GM23338 (cell line): Measurements from ENCODE around the gene SRR. TPM values are rescaled to one million over a fixed set of nuclear protein-coding genes. Genes with fewer than 3 reads are reported as not detected.

Source experiments
- ATAC-seq: fragments of 200-7000 bp; cut with Tn5 transposase; 3 replicates; pipeline ENCODE4 v1.9.1; 2020
- DNase-seq: peaks from one replicate; pipeline ENCODE4 v3.0.0-alpha.2; 2015; ENCODE audit warnings: low spot score
- H2AFZ ChIP-seq: fragments of 200-600 bp; sonication (generic); 2 replicates; pipeline ENCODE4 v1.8.0; 2016; ENCODE audit warnings: antibody characterized with exemption, mild to moderate bottlenecking, moderate library complexity
- H3F3A ChIP-seq: fragments of 200-600 bp; sonication (generic); replicated peaks from 2 replicates; pipeline ENCODE4 v1.8.0; 2017; ENCODE audit warnings: antibody characterized with exemption, mixed run types, low read depth
- H3K27ac ChIP-seq: fragments of 200-600 bp; sonication (generic); 2 replicates; pipeline ENCODE4 v1.6.1; 2016; ENCODE audit warnings: low read depth
- H3K27me3 ChIP-seq: fragments of 200-600 bp; sonication (generic); 2 replicates; pipeline ENCODE4 v1.8.0; 2016; ENCODE audit warnings: mild to moderate bottlenecking, mixed run types, moderate library complexity; ENCODE audit not compliant: insufficient read depth
- H3K36me3 ChIP-seq: fragments of 200-600 bp; sonication (generic); 2 replicates; pipeline ENCODE4 v1.8.0; 2016; ENCODE audit warnings: mild to moderate bottlenecking; ENCODE audit not compliant: insufficient read depth
- H3K4me1 ChIP-seq: fragments of 200-600 bp; sonication (generic); 2 replicates; pipeline ENCODE4 v1.8.0; 2016; ENCODE audit warnings: mild to moderate bottlenecking, moderate library complexity; ENCODE audit not compliant: insufficient read depth
- H3K4me2 ChIP-seq: fragments of 200-600 bp; sonication (generic); 2 replicates; pipeline ENCODE4 v1.7.1; 2017; ENCODE audit warnings: mixed run types
- H3K4me3 ChIP-seq: fragments of 200-600 bp; sonication (generic); 2 replicates; pipeline ENCODE4 v1.6.1; 2016; ENCODE audit warnings: mixed run types
- H3K79me2 ChIP-seq: fragments of 200-600 bp; sonication (generic); replicated peaks from 2 replicates; pipeline ENCODE4 v1.8.0; 2017; ENCODE audit warnings: mild to moderate bottlenecking; ENCODE audit not compliant: insufficient read depth
- H3K9me2 ChIP-seq: fragments of 200-600 bp; sonication (generic); 2 replicates; pipeline ENCODE4 v1.8.0; 2017; ENCODE audit not compliant: insufficient read depth
- H4K20me1 ChIP-seq: fragments of 200-600 bp; sonication (generic); replicated peaks from 2 replicates; pipeline ENCODE4 v1.8.0; 2017; ENCODE audit warnings: mild to moderate bottlenecking; ENCODE audit not compliant: insufficient read depth
- H3K27ac Mint-ChIP-seq: 2 replicates; pipeline ENCODE4 v1.8.0; 2020; ENCODE audit warnings: inconsistent platforms, mild to moderate bottlenecking, moderate library complexity, mixed read lengths
- H3K27me3 Mint-ChIP-seq: 3 replicates; pipeline ENCODE4 v1.8.0; 2022; ENCODE audit warnings: low read depth, mild to moderate bottlenecking, moderate library complexity, mixed read lengths, inconsistent platforms; ENCODE audit not compliant: insufficient read depth, poor library complexity
- H3K36me3 Mint-ChIP-seq: 3 replicates; pipeline ENCODE4 v1.8.0; 2021; ENCODE audit warnings: low read depth, mild to moderate bottlenecking, inconsistent platforms, moderate library complexity, mixed read lengths
- H3K4me1 Mint-ChIP-seq: 3 replicates; pipeline ENCODE4 v1.8.0; 2020; ENCODE audit warnings: mild to moderate bottlenecking, inconsistent platforms, mixed read lengths
- H3K4me3 Mint-ChIP-seq: 3 replicates; pipeline ENCODE4 v1.8.0; 2021; ENCODE audit warnings: moderate library complexity, mild to moderate bottlenecking, inconsistent platforms, mixed read lengths
- H3K9me3 Mint-ChIP-seq: 3 replicates; pipeline ENCODE4 v1.8.0; 2020; ENCODE audit warnings: moderate library complexity, mild to moderate bottlenecking, inconsistent platforms, mixed read lengths
- CTCF ChIP-seq, 2 experiments: fragments of 200-600 bp in 1 of 2; sonication (generic) in 1 of 2; conservative IDR thresholded peaks; 2 replicates each; pipeline versions ENCODE4 v1.5.1 to v1.6.1; 2016 to 2017; ENCODE audit warnings: antibody characterized with exemption in 2 of 2, low read depth in 2 of 2, mild to moderate bottlenecking in 2 of 2, moderate library complexity in 1 of 2
- JUNB ChIP-seq: IDR thresholded peaks from one replicate; pipeline ENCODE4 v1.6.1; 2016; ENCODE audit warnings: antibody characterized with exemption; ENCODE audit not compliant: unreplicated experiment
- NANOG ChIP-seq: IDR thresholded peaks from 2 replicates; pipeline ENCODE4 v1.6.1; 2016; ENCODE audit warnings: antibody characterized with exemption, borderline replicate concordance
- POLR2AphosphoS5 ChIP-seq: IDR thresholded peaks from 2 replicates; pipeline ENCODE4 v1.6.1; 2016; ENCODE audit warnings: antibody characterized with exemption, low read depth
- REST ChIP-seq: IDR thresholded peaks from one replicate; pipeline ENCODE4 v1.6.1; 2018; ENCODE audit warnings: antibody characterized with exemption; ENCODE audit not compliant: unreplicated experiment
- STAT1 ChIP-seq: IDR thresholded peaks from one replicate; pipeline ENCODE4 v1.6.1; 2016; ENCODE audit warnings: antibody characterized with exemption; ENCODE audit not compliant: unreplicated experiment
- ZNF462 ChIP-seq: fragments of 250-450 bp; sonication (Bioruptor Pico); IDR thresholded peaks from 2 replicates; pipeline ENCODE4 v1.5.0; 2020; ENCODE audit warnings: mild to moderate bottlenecking, moderate library complexity
- polyA plus RNA-seq: library from polyadenylated mRNA; unstranded; fragments of >200 nt; fragmentation: Nextera tagmentation; extraction: Ambion mirVana; gene quantifications from 2 replicates; pipeline ENCODE4 v1.2.1, GENCODE V29; 2016
- total RNA-seq: library from RNA; depleted of rRNA; stranded (reverse); fragments of >200 nt; shearing (Covaris generic); gene quantifications from 2 replicates; pipeline ENCODE4 v1.2.3, GENCODE V29; 2014

Gene SRR
- total and polyA plus RNA-seq, 2 experiments from 2014 or later = 2.8 to 5.4 TPM

GRCh38 chr17:2351269-2351668 lies 47.5 kb downstream of the SRR start (continued):
- TF ChIP-seq REST (no peak), POLR2AphosphoS5 (no peak), STAT1 (no peak), NANOG (no peak), CTCF (conservative IDR thresholded peaks at IDR 0.05; ENCODE audit: low read depth in 2 of 2) (no peak), JUNB (no peak)

- DNase-seq = no peak
- Histone ChIP-seq H3K27me3 (no peaks in the 10 kb centered on the region), H3K4me3 (no peak overlapping the region), H3K27ac (no peak overlapping the region), H3F3A (peaks cover 15% of the 10 kb centered on the region; the same call in 1 of the 2 replicates), H2AFZ (no peak overlapping the region), H3K4me2 (no peak overlapping the region), H3K9me2 (no peaks in the 10 kb centered on the region), H3K79me2 (peaks cover 8% of the 10 kb centered on the region; the same call in 1 of the 2 replicates), H4K20me1 (no peaks in the 10 kb centered on the region), H3K36me3 (no peaks in the 10 kb centered on the region), H3K4me1 (peaks cover under 1% of the 10 kb centered on the region)
- no peak for TF ChIP-seq ZNF462 (CRISPR knock-in tag)
- ATAC-seq = no peak
- H3K4me3 Mint-ChIP-seq = no peak overlapping the region
- peaks cover 16% of the 10 kb centered on the region for H3K4me1 Mint-ChIP-seq
- H3K27me3 Mint-ChIP-seq = peaks cover 11% of the 10 kb centered on the region
- peaks cover 6% of the 10 kb centered on the region; the same call in 1 of the 3 replicates for H3K36me3 Mint-ChIP-seq
- no peak overlapping the region for H3K27ac Mint-ChIP-seq
- H3K9me3 Mint-ChIP-seq = no peaks in the 10 kb centered on the region
Observed at GRCh38 chr17:2354311-2354710, 50.6 kb downstream of the SRR start.
